Measurements from ENCODE around the gene RGS10. TPM values are rescaled to one million over a fixed set of nuclear protein-coding genes. Genes with fewer than 3 reads are reported as not detected.

Gene RGS10
- total RNA-seq, 4 donors from 2014 or later, result 31.4 to 41.6 (median 36.1) TPM

DNA sequence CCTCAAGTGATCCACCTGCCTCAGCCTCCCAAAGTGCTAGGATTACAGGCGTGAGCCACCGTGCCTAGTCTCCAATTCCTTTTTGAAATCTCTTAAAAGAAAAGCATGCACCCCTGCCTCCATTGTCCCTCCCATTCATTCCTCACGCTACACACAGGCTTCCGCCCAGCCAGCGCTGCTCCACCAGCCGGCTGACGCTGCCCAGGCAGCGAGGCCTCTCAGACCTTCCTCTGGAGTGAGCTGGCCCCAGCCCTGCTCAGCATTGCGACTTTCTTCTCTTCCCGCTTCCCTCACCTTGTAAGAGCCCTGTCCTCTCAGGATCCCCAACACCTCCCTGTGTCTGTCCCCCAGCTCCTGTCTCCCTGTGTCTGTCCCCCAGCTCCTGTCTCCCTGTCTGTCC lies 23.6 kb downstream of the RGS10 start:
- H3K27ac ChIP-seq (replicated peaks in 1 of 4), result no peak overlapping the region
- no peaks in the 10 kb centered on the region for H3K9me3 ChIP-seq
- H3K4me1 ChIP-seq, result peaks cover 0 to 23% (median 15%) of the 10 kb centered on the region in 4 donors
- WGBS, result 88% methylated on average over 10 of the region's 10 CpGs
- no peak for DNase-seq (ENCODE audit: extremely low spot score)
- TF ChIP-seq POLR2A (IDR thresholded peaks at IDR 0.05; ENCODE audit: low read depth) (no peak), EP300 (IDR thresholded peaks at IDR 0.05) (no peak), POLR2AphosphoS5 (IDR thresholded peaks at IDR 0.05) (no peak)
- TF ChIP-seq, protein P1, sequence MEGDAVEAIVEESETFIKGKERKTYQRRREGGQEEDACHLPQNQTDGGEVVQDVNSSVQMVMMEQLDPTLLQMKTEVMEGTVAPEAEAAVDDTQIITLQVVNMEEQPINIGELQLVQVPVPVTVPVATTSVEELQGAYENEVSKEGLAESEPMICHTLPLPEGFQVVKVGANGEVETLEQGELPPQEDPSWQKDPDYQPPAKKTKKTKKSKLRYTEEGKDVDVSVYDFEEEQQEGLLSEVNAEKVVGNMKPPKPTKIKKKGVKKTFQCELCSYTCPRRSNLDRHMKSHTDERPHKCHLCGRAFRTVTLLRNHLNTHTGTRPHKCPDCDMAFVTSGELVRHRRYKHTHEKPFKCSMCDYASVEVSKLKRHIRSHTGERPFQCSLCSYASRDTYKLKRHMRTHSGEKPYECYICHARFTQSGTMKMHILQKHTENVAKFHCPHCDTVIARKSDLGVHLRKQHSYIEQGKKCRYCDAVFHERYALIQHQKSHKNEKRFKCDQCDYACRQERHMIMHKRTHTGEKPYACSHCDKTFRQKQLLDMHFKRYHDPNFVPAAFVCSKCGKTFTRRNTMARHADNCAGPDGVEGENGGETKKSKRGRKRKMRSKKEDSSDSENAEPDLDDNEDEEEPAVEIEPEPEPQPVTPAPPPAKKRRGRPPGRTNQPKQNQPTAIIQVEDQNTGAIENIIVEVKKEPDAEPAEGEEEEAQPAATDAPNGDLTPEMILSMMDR (IDR thresholded peaks at IDR 0.05), result no peak
- H3K4me3 ChIP-seq, result no peak overlapping the region
- H3K27me3 ChIP-seq, result no peaks in the 10 kb centered on the region
- intact Hi-C loops (cut with DNase I), result no loop called here
- H3K36me3 ChIP-seq, result peaks cover 0 to 39% (median 6%) of the 10 kb centered on the region in 4 donors

DNA sequence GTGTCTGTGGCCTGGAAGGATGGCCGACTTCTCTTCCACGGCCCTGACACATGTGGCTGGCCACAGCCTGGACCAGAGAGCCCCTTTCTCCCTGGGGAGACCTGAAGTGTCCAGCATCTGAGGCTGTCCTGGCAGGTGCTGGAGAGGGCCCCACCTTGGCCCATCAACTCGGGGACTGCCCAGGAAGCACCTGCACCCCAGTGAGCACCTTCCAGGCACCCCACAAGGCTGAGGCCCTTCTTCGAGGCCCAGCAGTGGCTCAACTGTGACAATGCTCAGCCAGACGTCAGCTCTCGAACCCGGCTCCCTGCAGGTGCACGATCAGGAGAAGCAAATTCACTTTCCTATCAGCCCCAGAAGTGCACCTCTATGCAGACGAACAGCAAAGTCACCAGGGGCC lies 24.3 kb downstream of the RGS10 start:
- DNase-seq (ENCODE audit: extremely low spot score), result no peak
- Histone ChIP-seq H3K27me3 (no peaks in the 10 kb centered on the region), H3K36me3 (peaks cover 0 to 39% (median 9%) of the 10 kb centered on the region in 4 donors), H3K27ac (replicated peaks in 1 of 4) (no peak overlapping the region), H3K4me3 (no peak overlapping the region), H3K4me1 (peaks cover 0 to 23% (median 15%) of the 10 kb centered on the region in 4 donors), H3K9me3 (no peaks in the 10 kb centered on the region)
- WGBS, result 84% methylated on average over 7 of the region's 9 CpGs
- intact Hi-C loops (cut with DNase I), result no loop called here
- no peak for TF ChIP-seq POLR2A (IDR thresholded peaks at IDR 0.05; ENCODE audit: low read depth)
- TF ChIP-seq, protein P1 (IDR thresholded peaks at IDR 0.05), result no peak
- no peak for TF ChIP-seq EP300 (IDR thresholded peaks at IDR 0.05)
- TF ChIP-seq POLR2AphosphoS5 (IDR thresholded peaks at IDR 0.05), result no peak

DNA sequence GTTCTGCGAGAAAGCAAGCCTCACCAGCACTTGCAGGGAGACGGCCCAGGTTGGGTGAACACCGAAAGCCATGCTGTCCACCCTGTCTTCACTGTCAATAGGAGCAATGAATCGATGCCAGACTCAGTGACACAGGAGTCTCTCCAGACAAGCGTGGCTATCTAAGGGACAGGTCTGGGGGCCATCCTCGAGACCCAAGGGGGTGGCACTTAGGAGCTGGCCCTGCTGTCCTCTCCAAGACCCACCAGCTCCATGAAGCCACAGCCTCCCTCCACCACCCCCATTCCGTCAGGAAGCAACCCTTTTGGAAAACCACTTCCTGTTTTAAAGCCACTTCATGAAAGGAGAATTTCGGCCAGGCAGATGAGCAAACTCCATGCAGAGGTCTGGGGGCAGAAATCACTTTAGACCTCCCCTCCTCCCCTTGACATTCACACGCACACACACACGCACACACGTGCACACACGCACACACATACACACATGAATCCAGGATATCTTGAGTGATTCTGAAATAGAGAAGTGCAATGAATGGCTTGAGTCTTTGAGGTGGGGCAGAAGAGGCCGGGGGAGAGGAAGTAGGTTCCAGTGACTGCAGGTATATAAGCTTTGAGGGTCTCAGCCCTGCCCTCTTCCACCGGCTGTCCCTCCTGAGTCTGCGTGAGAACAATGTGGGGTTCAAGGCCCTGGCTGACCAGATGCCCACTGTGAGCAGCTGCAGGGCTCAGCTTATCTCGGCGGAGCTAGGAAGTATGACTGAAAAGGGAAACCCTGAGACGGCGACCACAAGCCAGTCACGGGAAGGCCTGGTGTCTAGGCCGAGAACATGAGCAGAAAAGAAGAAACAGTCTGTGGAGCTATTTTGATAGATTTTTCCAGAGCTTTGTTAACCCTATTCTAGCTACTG lies 25.0 kb downstream of the RGS10 start:
- no peak for DNase-seq (ENCODE audit: extremely low spot score)
- TF ChIP-seq, protein P1 (IDR thresholded peaks at IDR 0.05), result no peak
- no peak for TF ChIP-seq EP300 (IDR thresholded peaks at IDR 0.05)
- no peak for TF ChIP-seq POLR2AphosphoS5 (IDR thresholded peaks at IDR 0.05)
- TF ChIP-seq POLR2A (IDR thresholded peaks at IDR 0.05; ENCODE audit: low read depth), result no peak
- H3K36me3 ChIP-seq, result peaks cover 0 to 42% (median 11%) of the 10 kb centered on the region in 4 donors
- H3K9me3 ChIP-seq, result no peaks in the 10 kb centered on the region
- H3K4me3 ChIP-seq, result no peak overlapping the region
- no peaks in the 10 kb centered on the region for H3K27me3 ChIP-seq
- peaks cover 0 to 23% (median 15%) of the 10 kb centered on the region in 4 donors for H3K4me1 ChIP-seq
- intact Hi-C loops (cut with DNase I), result no loop called here
- WGBS, result 75% methylated on average over 21 of the region's 21 CpGs
- H3K27ac ChIP-seq (replicated peaks in 1 of 4), result peak overlapping the region in 2 of 4 donors; percentile 22 to 34

DNA sequence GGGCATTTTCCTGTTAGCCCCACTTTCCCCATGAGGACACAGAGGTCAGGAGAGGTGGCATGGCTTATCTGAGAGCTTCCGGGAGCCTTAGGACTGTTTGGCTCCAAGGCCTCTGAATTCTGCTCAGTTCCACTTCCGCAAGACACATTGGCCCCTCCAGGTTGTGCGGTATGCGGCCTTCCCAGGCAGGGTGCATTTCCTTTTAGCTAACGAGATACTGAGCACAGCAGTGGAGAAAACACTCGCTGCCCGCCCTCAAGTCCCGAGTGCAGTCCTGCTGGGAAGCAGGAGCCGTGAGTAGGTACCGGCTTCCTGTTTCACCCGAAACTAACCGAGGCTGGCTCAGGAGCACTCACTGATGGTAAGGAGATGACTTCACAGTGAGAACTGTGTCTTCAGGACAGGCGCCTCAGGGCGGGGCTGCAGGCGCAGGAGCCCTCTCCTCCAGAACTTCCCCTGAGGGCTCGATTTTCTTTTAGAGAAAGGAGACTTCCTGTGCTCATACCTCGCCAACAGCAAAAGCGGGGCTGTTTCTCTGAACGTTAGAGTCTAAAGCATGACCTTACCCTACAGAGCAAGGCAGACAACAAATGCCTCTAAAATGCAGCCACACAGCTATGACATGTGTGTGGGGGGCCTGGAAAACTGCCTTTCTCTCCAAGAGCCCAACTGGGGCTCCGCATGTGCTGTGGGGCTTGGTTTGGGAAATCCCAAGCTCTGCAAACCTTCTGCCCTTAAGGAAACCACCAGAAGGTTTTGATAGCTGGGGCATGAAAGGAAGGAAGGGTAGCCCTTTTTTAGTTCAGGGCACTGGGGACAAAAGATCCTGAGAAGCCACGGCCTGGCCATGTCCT lies 25.9 kb downstream of the RGS10 start:
- 84% methylated on average over 19 of the region's 21 CpGs for WGBS

More for the DNA sequence above, 25.9 kb downstream of the RGS10 start:
- no peak for DNase-seq (ENCODE audit: extremely low spot score)
- H3K27me3 ChIP-seq, result no peaks in the 10 kb centered on the region
- peak overlapping the region in 3 of 4 donors; percentile 22 to 34 (median 23) for H3K27ac ChIP-seq (replicated peaks in 1 of 4)
- peaks cover 0 to 51% (median 14%) of the 10 kb centered on the region in 4 donors for H3K36me3 ChIP-seq
- no peak overlapping the region for H3K4me3 ChIP-seq
- TF ChIP-seq EP300 (IDR thresholded peaks at IDR 0.05) (no peak), POLR2A (IDR thresholded peaks at IDR 0.05; ENCODE audit: low read depth) (no peak), POLR2AphosphoS5 (IDR thresholded peaks at IDR 0.05) (no peak)
- TF ChIP-seq, protein P1 (IDR thresholded peaks at IDR 0.05), result no peak
- H3K4me1 ChIP-seq, result peaks cover 0 to 18% (median 15%) of the 10 kb centered on the region in 4 donors
- intact Hi-C loops (cut with DNase I), result no loop called here
- H3K9me3 ChIP-seq, result no peaks in the 10 kb centered on the region

Measured in esophagus muscularis mucosa (tissue), 4 donors.